Measurements from ENCODE around the gene HIRIP3. TPM values are rescaled to one million over a fixed set of nuclear protein-coding genes. Genes with fewer than 3 reads are reported as not detected.

Gene HIRIP3
- polyA plus RNA-seq, 1 of the 3 experiments (the other 2 are of a cell fraction) = 18.9 TPM

- POLR2A ChIA-PET = interaction anchor here (1.1 to 1.3 kb wide), 2 partner anchors 11 to 32 kb away, joined by 3 read pairs; partner anchors contain the start of gene TMEM219
- peak overlapping the region in 1 of 2 experiments; percentile 87; a peak in 1 of 4 replicates for H3K4me3 ChIP-seq (ENCODE audit: low read depth in 2 of 2, low read length in 1 of 2)
Observed at GRCh38 chr16:29993903-29994599, 1.4 kb downstream of the HIRIP3 start.

More at GRCh38 chr16:29993903-29994599, 1.4 kb downstream of the HIRIP3 start:
- Histone ChIP-seq H3K9me2 (no peaks in the 10 kb centered on the region), H3K9me3 (no peaks in the 10 kb centered on the region), H3F3A (replicated peaks; ENCODE audit: insufficient read depth) (peaks cover 10% of the 10 kb centered on the region), H2AFZ (ENCODE audit: low read depth) (no peak overlapping the region), H3K79me2 (ENCODE audit: insufficient read depth) (peaks cover 19% of the 10 kb centered on the region; the same call in 1 of the 2 replicates), H3K27me3 (ENCODE audit: insufficient read depth) (no peaks in the 10 kb centered on the region), H3K27ac (ENCODE audit: low read depth in 2 of 2, low read length in 1 of 2) (peak overlapping the region in 1 of 2 experiments; percentile 94; a peak in 1 of 4 replicates), H3K4me1 (ENCODE audit: control insufficient read depth in 1 of 2, insufficient read depth in 2 of 2, low read depth in 1 of 2, low read length in 1 of 2) (peaks cover 0 to 14% of the 10 kb centered on the region in 2 experiments; a peak in 1 of 4 replicates), H3K36me3 (replicated peaks in 1 of 2; ENCODE audit: control insufficient read depth in 1 of 2, insufficient read depth in 2 of 2, low read length in 1 of 2) (peaks cover 0 to 47% of the 10 kb centered on the region in 2 experiments), H3K4me2 (peak overlapping the region; percentile 99), H3K9ac (peak overlapping the region; percentile 90), H4K20me1 (ENCODE audit: insufficient read depth) (no peaks in the 10 kb centered on the region)
- TF ChIP-seq RAD21 (IDR thresholded peaks at IDR 0.05; ENCODE audit: low read length) (no peak), CTCF (IDR thresholded peaks at IDR 0.05) (no peak), JUND (IDR thresholded peaks at IDR 0.05) (no peak), IRF3 (IDR thresholded peaks at IDR 0.05; ENCODE audit: low read depth, low read length) (no peak), TAF1 (IDR thresholded peaks at IDR 0.05; ENCODE audit: borderline replicate concordance, low read depth, low read length) (no peak), FOXM1 (IDR thresholded peaks at IDR 0.05; ENCODE audit: low read depth) (no peak), TEAD4 (IDR thresholded peaks at IDR 0.05; ENCODE audit: borderline replicate concordance, insufficient read depth) (no peak), YY1 (IDR thresholded peaks at IDR 0.05; ENCODE audit: low read depth) (no peak), SMC3 (IDR thresholded peaks at IDR 0.05; ENCODE audit: low read depth, low read length) (no peak), EZH2phosphoT487 (IDR thresholded peaks at IDR 0.05; ENCODE audit: borderline replicate concordance, low read depth) (no peak), NRF1 (IDR thresholded peaks at IDR 0.05; ENCODE audit: low read depth, low read length) (no peak), RXRA (IDR thresholded peaks at IDR 0.05; ENCODE audit: borderline replicate concordance, low read depth) (no peak), SIN3A (IDR thresholded peaks at IDR 0.05; ENCODE audit: borderline replicate concordance, low read depth, low read length) (no peak), NFIC (IDR thresholded peaks at IDR 0.05; ENCODE audit: borderline replicate concordance) (no peak)
- TF ChIP-seq, protein P1, sequence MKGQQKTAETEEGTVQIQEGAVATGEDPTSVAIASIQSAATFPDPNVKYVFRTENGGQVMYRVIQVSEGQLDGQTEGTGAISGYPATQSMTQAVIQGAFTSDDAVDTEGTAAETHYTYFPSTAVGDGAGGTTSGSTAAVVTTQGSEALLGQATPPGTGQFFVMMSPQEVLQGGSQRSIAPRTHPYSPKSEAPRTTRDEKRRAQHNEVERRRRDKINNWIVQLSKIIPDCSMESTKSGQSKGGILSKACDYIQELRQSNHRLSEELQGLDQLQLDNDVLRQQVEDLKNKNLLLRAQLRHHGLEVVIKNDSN (IDR thresholded peaks at IDR 0.05; ENCODE audit: borderline replicate concordance, low read depth) = no peak
- TF ChIP-seq, protein P2, sequence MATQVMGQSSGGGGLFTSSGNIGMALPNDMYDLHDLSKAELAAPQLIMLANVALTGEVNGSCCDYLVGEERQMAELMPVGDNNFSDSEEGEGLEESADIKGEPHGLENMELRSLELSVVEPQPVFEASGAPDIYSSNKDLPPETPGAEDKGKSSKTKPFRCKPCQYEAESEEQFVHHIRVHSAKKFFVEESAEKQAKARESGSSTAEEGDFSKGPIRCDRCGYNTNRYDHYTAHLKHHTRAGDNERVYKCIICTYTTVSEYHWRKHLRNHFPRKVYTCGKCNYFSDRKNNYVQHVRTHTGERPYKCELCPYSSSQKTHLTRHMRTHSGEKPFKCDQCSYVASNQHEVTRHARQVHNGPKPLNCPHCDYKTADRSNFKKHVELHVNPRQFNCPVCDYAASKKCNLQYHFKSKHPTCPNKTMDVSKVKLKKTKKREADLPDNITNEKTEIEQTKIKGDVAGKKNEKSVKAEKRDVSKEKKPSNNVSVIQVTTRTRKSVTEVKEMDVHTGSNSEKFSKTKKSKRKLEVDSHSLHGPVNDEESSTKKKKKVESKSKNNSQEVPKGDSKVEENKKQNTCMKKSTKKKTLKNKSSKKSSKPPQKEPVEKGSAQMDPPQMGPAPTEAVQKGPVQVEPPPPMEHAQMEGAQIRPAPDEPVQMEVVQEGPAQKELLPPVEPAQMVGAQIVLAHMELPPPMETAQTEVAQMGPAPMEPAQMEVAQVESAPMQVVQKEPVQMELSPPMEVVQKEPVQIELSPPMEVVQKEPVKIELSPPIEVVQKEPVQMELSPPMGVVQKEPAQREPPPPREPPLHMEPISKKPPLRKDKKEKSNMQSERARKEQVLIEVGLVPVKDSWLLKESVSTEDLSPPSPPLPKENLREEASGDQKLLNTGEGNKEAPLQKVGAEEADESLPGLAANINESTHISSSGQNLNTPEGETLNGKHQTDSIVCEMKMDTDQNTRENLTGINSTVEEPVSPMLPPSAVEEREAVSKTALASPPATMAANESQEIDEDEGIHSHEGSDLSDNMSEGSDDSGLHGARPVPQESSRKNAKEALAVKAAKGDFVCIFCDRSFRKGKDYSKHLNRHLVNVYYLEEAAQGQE (IDR thresholded peaks at IDR 0.05; ENCODE audit: low read depth, low read length) = no peak
- TF ChIP-seq, protein P3, sequence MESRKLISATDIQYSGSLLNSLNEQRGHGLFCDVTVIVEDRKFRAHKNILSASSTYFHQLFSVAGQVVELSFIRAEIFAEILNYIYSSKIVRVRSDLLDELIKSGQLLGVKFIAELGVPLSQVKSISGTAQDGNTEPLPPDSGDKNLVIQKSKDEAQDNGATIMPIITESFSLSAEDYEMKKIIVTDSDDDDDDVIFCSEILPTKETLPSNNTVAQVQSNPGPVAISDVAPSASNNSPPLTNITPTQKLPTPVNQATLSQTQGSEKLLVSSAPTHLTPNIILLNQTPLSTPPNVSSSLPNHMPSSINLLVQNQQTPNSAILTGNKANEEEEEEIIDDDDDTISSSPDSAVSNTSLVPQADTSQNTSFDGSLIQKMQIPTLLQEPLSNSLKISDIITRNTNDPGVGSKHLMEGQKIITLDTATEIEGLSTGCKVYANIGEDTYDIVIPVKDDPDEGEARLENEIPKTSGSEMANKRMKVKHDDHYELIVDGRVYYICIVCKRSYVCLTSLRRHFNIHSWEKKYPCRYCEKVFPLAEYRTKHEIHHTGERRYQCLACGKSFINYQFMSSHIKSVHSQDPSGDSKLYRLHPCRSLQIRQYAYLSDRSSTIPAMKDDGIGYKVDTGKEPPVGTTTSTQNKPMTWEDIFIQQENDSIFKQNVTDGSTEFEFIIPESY (IDR thresholded peaks at IDR 0.05; ENCODE audit: borderline replicate concordance, low read depth) = no peak
- no peak for DNase-seq
- CTCF ChIA-PET = interaction anchor here (1.0 to 2.4 kb wide), 3 partner anchors 12 to 145 kb away, joined by 3 to 7 read pairs (median 6); partner anchors contain the start of gene TLCD3B
- WGBS (ENCODE audit: low lambda C conversion rate) = 92% methylated on average over 9 of the region's 9 CpGs
